GM19239 (cell line): ENCODE measurements around the gene BRMS1.

ENCODE experiments used
- DNase-seq: peaks from one replicate; pipeline ENCODE4 v3.0.0; 2011; ENCODE audit warnings: low spot score; ENCODE audit not compliant: insufficient read length
- FAIRE-seq: peaks from 2 replicates; lab custom pipeline; 2011; peaks lifted over from hg19 to GRCh38; lab: Jason Lieb, UNC

Gene BRMS1

DNA sequence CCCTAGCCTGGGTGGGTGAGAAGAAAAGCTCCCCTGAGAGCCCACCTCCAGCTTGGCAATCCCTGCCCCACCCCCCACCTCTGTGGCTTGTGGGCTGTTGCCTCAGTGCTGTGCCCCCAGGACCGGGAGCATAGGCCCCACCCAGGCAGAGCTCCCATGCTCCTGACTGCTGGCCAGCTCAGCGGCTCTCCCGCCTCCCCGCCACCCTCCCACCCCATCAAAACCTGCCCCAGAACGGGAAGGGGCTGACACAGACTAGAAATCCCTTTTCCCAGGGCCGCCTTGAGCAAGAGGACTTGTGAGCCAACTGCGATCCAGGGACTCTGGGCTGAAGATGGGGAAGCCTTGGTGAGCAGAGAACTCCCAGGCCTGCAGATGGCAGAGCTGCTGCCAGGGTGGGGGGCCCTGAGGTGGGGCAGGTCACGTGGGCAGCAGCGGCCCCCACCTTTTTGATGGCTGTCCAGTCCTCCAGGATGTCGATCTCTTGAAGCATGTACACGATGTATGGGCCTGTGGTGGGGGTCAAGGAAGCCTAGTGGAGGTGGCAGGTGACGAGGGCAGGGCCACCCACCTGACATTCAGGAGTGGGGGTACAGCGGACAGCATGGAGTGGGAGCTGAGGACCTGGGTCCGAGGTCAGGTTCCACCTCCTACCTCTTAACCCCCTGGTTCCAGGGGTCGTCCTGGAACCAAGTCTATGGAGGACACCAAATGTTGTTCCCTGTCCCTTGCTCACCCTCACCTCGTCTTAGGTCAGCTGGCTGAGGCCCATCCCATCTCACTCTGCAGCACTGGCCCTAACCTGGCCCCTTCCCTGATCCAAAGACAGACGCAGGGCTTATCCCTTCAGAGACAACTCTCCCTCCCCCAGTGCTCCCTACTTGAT lies 6.4 kb downstream of the BRMS1 start:
- FAIRE-seq (no peak), DNase-seq (no peak)

DNA sequence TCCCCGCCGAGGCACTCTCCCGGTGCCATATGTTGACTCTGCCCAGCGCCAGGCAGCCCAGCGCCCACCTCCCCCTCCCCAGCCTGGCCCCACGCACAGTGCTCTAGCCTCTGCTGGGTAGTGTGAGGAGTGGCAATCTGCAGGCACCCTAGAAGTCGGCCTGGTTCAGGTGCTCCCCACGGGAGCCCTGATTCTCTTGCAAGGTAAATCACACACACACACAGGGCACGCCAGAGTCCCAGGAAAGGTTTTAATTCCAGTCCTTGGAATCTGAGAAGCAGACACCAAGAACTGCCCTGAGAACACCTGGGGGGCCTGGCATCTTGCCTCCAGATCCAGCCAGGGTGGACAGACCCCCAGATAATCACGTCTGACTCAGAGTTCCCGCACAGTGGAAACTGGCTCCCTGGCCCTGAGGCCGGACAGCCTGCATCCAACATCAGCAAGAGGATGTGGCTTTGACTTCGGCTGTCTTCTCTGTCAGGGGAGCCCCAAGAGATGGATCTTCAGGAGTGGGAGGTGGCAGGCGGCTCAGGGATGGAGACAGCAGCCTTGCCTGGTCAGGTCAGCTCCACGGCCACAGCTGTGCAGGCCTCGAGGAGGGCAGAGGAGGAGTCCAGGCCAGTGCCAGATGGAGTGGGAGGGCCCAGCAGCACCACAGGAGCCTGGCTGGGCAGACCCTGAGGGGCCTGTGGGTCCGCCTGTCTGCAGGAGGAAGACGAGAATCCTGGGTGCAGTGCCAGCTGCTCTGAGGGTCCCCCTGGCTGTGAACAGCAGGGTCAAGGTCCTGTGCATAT lies 7.6 kb downstream of the BRMS1 start:
- DNase-seq (no peak), FAIRE-seq (no peak)

DNA sequence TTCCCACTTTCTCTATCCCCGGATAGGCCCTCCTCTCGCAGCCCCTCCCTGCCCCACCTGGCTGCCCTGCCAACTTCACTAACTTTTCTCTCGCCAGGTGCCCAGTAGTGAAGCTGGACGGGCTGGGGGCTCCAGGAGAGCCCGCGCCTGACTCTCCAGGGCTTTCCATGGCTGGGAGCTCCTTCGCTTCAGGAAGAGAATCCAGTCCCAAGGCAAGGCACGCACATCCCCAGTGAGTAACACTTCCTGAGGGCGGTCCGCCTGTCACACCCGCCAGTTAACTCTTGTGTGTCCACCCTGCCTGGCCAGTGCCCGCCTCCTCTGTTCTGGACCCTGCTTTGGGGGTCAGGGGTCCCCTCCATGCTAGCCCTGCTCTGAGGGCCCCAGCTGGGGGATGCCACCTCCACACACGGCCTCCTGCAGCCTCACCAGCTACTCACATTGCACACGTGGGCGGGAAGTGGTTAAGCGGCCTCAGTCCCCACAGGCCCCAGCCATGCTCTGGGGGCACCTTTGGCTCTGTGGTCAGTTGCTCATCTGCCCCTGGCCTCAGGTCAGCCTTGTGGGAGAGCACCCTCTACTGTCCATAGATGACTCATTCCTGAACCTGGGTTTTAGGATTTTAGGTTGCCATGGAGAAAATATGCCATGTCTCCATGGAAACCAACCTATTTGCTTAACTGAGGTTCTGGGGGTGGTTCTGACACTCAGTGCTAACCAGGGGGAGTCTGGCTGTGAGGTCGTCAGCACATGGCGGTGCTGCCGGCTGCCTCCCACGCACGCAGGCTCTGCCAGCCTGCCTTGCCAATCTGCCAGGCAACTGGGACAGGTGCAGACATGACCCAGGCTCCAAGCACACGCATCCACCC lies 8.4 kb downstream of the BRMS1 start, which contains the start of gene RIN1:
Gene RIN1, minus strand, starts transcription at position 201 of the 869 bp plus-strand sequence. Its CDS starts 32 bp downstream, at position 169.
- DNase-seq (peak; percentile 87), FAIRE-seq (peak; percentile 73)

DNA sequence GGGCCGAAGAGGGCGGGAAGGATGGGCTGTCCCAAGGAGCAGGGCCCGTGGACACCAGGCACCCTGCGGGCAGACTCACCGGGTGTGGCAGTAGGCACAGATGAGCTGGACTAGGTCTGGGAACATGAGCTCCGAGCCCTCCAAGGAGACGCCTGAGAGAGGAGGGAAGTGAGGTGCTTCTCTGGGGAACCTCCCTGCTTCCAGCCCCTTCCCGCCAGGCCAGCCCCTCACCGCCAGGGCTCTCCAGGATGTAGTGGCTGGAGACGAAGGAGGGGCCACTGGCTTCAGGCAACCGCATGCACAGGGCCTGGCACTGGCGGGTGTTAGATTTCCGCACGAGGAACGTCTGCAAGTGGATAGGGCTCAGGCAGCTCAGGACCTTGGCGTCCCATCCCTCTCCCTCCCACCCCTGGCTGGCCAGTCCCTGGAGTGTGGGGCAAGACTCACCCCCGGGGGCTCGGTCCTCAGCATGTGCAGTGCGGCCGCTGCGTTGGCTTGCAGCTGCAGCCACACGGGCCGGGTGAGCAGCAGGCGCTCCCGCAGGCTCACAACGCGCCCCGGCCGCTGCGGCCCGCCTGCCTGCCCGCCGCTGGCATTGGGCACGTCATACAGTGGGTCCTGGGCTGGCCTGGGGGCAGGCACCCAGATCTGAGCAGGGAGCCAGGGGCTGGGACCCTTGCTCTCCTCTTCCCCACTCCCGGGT lies 9.2 kb downstream of the BRMS1 start:
- DNase-seq = no peak
- FAIRE-seq = no peak

DNA sequence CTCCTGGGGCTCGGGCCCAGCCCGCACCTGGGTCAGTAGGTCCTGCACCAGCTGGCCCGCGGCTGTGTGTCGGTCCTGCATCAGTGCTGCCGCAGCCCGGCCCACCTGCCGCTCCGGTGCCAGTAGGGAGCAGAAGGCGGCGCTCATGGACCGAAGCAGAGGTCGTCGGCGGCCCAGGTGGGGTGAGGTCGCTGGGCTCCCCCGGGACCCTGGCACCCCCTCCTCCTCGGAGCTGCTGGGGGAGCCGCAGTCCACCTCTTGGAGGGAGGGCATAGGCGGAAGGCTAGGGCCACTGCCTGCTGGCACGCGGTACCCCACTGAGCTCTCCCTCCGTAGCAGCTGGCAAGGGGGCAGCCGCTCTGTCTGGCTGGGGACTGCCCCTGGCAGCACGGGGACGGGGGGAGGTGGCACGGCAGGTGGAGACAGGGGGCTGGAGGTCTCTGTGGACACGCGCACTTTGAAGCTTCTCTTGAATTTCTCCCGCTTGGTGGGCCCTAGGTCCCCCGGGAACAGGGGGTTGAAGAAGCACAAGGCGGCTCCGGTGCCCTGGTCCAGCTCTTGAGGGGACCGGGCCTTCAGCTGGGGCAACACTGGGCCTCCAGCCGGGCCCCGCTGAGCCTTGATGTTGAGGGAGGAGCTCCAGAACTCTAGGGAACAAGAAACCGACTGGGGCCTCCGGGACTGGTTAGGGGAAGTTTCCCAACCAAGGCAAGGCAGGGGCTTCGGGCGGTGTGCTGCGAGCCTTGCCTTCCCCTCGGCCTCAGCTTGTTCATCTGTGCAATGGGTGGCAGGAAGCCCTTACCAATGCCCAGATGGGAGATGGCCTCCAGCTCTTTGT lies 10.1 kb downstream of the BRMS1 start:
- no peak for DNase-seq
- no peak for FAIRE-seq

DNA sequence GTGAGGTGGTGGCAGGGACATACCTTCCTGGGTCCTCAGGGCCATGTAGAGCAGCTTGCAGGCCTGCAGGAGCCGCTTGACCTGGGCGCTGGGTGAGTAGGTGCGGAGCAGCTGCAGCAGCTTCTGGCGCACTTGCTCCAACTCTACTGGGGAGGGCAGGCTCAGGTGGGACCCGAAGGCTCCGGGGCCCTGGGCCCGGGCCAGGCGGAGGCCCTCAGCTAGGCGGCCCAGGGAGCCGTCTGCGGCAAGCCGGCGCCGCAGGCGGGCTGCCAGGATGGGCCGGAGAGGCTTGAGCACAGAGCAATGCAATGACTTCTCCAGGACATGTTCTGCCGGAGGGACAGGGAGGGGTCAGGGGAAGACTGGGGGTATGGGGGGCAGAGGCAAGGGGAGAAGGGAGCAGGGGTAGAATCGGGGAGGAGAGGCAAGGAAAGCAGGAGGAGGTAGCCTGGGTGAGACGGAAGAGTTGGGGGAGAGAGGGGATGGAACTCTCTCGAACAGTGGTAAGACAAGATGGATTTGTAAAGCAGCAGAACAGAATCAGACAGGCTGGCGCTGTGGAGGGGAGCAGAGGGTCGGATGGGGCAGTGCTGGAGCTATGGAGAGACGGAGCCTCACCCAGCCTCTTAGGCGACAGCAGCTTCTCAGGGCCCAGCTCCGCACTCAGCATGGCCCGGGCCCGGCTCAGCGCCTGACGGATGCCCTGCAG lies 10.9 kb downstream of the BRMS1 start:
- FAIRE-seq (no peak), DNase-seq (no peak)

DNA sequence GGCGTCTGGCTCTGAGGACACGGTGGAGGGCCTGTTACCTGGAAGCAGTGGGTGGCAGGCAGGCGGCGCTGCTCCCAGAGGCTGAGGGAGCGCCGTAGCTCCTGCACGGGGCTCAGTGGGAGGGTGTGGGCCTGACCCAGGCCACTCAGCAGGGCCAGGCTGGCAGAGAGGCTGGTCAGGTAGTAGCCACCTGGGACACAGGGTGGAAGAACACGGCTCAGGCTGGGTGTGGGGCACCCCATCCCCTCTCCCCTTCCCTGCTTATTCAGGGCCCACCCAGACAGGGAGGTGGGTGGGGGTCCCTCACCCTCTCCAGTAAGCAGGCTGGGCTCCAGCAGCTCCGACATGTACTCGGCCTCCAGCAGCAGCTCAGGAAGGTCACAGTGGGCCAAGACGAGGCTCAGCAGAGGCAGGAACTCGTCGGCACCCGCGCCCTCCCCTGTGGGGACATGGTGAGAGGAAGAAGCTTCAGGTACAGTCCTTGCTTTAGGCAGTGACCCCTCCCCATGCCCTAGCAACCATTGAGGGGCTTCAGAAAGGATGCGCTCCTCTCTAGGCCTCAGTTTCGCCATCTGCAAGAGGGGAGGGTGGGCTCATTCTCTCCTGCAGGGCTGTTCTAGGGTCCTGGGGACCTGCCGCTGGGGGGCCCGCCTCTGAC lies 11.6 kb downstream of the BRMS1 start:
- DNase-seq (no peak), FAIRE-seq (no peak)

DNA sequence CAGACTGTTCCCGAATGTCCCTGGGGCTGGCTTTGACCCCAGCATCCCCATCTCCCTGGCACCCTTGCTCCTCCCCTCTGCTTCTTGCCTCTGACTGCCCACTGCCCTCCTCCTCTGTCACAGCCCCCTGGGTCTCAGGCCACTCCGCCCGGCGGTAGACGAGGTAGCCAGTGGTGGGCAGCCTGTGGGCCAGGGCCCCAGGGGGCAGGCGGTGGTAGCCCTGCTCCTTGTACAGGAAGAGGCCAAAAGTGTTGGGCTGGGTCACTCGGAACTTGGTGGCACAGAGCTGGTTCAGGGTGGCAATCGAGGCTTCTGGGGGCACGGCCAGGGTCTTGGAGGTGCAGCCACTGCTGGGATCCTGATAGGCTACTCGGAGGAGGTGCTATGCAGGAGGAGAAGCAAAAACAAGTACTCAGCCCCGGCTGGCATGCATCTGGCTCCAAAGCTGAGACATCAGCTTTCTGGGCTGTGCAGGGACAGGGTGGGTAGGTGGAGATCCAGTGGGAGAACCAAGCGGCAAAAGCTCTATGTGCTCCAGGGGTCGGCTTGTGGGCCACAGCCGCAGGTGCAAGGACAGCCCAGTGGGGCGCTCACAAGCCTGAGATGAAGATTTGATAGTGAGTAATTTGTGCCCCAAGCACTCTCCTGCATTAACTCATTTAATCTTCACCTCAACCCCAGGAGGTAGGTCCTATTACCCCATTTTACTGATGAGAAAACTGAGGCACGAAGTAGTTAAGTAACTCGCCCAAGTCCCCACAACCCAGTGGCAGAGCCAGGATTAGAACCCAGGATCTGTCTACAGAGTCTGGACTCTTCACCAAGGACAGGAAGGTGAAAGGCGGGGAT lies 12.3 kb downstream of the BRMS1 start:
- no peak for DNase-seq

DNA sequence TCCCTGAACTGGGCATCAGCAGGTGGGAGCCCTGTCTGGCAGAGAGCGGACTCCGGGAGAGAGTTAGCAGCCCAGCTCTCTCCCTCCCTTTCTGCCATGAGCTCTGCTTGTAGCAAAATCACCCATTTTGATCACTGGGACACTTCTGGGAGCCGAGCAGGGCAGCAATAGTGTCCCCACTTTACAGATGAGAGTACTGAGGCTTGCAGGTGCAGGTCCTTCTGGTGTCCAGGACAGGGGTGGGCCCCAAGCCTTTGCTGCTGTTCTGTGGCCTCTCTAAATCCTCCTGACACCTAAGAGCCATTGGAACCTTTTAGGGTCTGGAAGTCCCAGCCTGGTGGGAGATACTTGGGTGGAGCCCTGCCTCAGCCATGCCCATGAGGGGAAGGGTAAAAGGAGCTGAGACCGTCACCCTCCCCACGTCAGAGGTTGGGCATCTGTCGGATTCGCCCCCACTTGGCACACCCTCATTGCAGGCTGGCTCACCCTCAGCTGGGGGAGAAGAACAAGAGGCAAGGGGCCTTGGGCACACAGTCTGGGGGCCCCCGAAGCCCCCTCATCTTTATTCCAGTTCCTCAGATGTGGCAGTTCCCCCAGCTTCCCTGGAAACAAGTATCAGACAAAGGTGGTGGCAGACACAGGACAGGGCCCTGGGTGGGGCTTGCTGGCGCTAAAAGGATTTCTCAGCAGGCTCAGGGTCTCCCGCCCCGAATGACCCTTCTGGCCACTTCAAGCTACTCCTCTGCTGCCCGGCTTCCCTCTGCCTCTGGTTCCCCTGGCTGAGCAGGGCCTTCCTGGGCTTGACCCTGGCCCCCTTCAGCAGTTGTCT lies 13.1 kb downstream of the BRMS1 start:
- no peak for DNase-seq
- FAIRE-seq = no peak

More for the DNA sequence above, 12.3 kb downstream of the BRMS1 start:
- no peak for FAIRE-seq

DNA sequence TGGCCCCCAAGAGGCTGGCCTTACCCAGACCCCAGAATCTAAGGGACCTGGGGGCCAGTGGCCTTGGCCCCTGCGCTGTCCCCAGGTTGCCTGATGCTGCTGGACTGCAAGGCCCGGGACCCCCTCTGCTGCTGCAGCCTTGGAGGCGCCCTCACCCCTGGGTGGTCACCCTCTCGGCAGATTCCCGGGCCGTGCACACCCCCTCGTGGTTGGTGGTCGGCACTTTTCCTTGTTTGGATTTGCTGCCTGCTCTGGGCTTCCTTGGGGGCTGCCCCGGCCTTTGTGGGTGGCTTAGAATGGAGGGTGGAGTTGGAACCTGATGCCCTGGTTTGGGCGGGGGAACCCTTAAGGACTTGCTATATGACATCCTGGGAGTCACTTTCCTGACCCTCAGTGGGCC lies 14.0 kb downstream of the BRMS1 start:
- DNase-seq = no peak
- FAIRE-seq = no peak

DNA sequence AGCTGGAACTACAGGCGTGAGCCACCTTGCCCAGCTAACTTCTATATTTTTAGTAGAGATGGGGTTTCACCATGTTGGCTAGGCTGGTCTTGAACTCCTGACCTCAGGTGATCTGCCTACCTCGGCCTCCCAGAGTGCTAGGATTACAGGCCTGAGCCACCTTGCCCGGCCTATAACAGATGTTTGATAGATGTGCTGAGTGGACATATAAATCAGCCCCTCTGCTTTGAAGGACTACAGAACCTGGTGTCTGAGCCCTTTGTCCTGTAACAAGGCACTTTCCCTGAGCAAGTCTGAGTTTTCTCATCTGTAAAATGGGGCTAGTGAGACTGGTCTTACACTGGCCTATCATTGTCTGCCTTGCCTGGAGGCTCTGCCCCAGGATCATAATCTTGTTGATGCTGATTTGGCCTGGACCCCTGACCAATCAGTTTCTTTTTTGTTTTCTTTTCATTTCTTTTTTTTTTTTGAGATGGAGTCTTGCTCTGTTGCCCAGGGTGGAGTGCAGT lies 15.7 kb downstream of the BRMS1 start:
- FAIRE-seq = no peak

DNA sequence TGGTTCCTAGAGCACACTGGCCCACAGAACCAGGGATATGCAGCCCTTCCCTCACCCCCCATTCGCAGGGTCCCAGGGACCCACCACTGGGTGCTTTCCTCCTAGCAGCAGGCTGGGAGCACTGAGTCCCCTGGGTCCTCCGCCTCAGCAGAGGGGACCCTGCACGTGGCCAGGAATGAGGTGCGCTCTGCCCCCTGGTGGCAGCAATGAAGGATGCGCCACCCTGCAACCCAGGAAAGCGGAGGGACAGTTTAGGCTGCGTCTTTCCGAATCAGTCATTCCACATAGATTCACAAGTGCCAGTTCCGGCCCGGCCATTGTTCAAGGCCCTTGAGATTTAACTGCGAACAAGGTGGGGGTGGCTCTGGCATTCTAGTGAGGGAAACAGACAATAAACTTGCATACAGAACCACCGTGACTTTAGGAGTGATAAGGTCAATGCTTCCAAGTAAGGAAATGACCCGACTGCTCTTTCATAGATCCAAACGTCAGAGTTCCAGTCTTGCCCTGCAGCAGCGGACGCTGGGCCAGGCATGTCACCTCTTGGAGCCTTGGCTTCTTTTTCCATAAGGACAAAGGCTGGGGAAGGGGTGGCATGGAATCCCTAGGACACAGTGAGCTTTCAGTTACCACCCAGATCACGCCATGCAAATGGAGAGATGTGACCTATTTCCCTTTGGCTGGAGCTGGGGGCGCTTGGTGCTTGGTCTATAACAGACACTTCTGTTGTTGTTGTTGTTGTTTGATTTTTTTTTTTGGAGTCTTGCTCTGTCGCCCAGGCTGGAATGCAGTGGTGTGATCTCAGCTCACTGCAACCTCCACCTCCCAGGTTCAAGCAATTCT lies 16.4 kb downstream of the BRMS1 start:
- DNase-seq (peak; percentile 92), FAIRE-seq (peak; percentile 94)

More for the DNA sequence above, 15.7 kb downstream of the BRMS1 start:
- DNase-seq = no peak

DNA sequence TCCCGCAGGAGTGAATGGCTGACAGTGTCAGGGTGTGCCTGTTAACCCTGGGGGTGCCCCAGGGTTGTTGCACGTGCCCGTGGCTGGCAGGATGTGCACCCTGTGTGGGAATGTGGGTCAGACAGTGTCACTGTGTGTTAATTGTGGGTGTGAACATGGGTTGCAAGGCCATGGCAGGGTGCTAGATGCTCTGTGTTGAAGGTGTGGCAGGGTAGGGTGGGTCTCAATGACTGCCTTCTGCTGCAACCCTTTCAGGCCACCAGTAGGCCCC lies 16.9 kb downstream of the BRMS1 start:
- DNase-seq (no peak), FAIRE-seq (no peak)

DNA sequence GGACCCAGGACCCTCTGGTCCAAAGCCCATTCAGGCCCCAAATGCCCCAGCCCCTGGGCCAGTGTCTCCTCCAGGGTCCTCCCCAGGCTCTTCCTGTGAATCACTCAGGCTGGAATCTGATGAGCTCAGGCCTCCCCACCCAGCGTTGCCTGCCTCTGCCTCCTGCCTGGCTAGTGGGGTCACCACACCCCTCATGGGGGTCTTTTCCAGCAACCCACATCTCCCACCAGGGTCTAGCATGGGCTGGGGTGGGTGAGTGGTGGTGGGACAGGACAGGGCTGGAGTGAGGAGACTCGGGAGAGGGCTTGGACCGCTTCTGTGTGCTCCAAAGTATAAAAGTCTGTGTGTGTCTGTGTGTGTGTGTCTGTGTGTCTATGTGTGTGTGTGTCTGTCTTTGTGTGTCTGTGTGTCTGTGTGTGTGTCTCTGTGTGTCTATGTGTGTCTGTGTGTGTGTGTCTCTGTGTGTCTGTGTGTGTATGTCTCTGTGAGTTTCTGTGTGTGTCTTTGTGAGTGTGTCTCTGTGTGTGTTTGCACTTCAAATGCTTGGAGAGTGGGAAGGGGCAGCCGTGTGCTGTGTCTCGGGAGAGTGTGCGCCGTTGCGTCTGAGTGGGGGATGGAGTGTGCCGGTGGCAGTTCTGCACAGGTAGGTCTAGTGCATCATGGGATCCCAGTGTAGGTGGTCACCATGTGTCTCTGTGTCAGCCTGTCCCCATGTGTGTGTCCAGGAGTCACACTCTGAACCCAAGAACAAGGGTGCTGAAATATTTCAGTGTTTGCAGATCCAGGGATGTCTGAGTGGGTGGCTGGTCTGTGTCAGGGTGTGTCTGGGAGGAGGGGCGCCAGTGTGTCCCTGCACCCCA lies 17.5 kb downstream of the BRMS1 start:
- no peak for DNase-seq
- FAIRE-seq = no peak
